GM19023 (cell line): Measurements from ENCODE around the gene RBM26.

Experiments used
- ATAC-seq: cut with Tn5 transposase; IDR thresholded peaks from one replicate; pipeline ENCODE4 v1.9.1; 2021; ENCODE audit warnings: mild to moderate bottlenecking, moderate library complexity; ENCODE audit not compliant: unreplicated experiment

The RBM26 gene

GRCh38 chr13:79405831-79406596 lies at the start of gene RBM26:
Gene RBM26, minus strand, starts transcription at chr13:79406255. Its CDS starts 481 bp downstream, at chr13:79405774.
- ATAC-seq = peak; percentile 86

GRCh38 chr13:79455331-79455730 lies 49.3 kb upstream of the RBM26 start:
- ATAC-seq = no peak

GRCh38 chr13:79452239-79452913 lies 46.3 kb upstream of the RBM26 start:
- no peak for ATAC-seq

- ATAC-seq = peak; percentile 100
Observed at GRCh38 chr13:79451500-79451962, 45.5 kb upstream of the RBM26 start.

GRCh38 chr13:79450110-79450509 lies 44.1 kb upstream of the RBM26 start:
- no peak for ATAC-seq

GRCh38 chr13:79448413-79448812 lies 42.4 kb upstream of the RBM26 start:
- no peak for ATAC-seq

GRCh38 chr13:79447741-79448140 lies 41.7 kb upstream of the RBM26 start:
- no peak for ATAC-seq

- ATAC-seq = no peak
Observed at GRCh38 chr13:79447141-79447540, 41.1 kb upstream of the RBM26 start.

GRCh38 chr13:79445968-79446645 lies 40.1 kb upstream of the RBM26 start:
- no peak for ATAC-seq

GRCh38 chr13:79442706-79443105 lies 36.7 kb upstream of the RBM26 start:
- no peak for ATAC-seq

GRCh38 chr13:79442221-79442620 lies 36.2 kb upstream of the RBM26 start:
- no peak for ATAC-seq

- no peak for ATAC-seq
Observed at GRCh38 chr13:79440958-79441528, 35.0 kb upstream of the RBM26 start.

- ATAC-seq = no peak
Observed at GRCh38 chr13:79439275-79439674, 33.2 kb upstream of the RBM26 start.

GRCh38 chr13:79435561-79435990 lies 29.5 kb upstream of the RBM26 start:
- no peak for ATAC-seq

GRCh38 chr13:79434556-79434955 lies 28.5 kb upstream of the RBM26 start:
- ATAC-seq = no peak

GRCh38 chr13:79432992-79433391 lies 26.9 kb upstream of the RBM26 start:
- ATAC-seq = no peak

GRCh38 chr13:79432086-79432485 lies 26.0 kb upstream of the RBM26 start:
- ATAC-seq = no peak

GRCh38 chr13:79429309-79429708 lies 23.3 kb upstream of the RBM26 start:
- no peak for ATAC-seq

GRCh38 chr13:79427883-79428282 lies 21.8 kb upstream of the RBM26 start:
- no peak for ATAC-seq

GRCh38 chr13:79427265-79427664 lies 21.2 kb upstream of the RBM26 start:
- ATAC-seq = no peak
